BJ (cell line): ENCODE results near the gene OPRM1. TPM values are rescaled to one million over a fixed set of nuclear protein-coding genes. Genes with fewer than 3 reads are reported as not detected.

ENCODE experiments used
- CTCF ChIA-PET: fragments of 350-600 bp; formaldehyde crosslinking; extraction: SDS; loops from one replicate; lab custom pipeline; 2021; ENCODE audit warnings: antibody characterized with exemption, inconsistent platforms; lab: Yijun Ruan, JAX
- POLR2A ChIA-PET: fragments of 300-600 bp; sonication (Branson Sonifier 250); formaldehyde crosslinking; extraction: SDS; loops from one replicate; lab custom pipeline; 2021; ENCODE audit warnings: antibody characterized with exemption; lab: Charles Lee
- DNase-seq: peaks from one replicate; pipeline ENCODE4 v3.0.0-alpha.2; 2011; ENCODE audit warnings: low read depth
- H3K27me3 ChIP-seq: 2 replicates; pipeline ENCODE4 v1.6.0; 2011; ENCODE audit warnings: low read length; ENCODE audit not compliant: control insufficient read depth, insufficient read depth
- H3K36me3 ChIP-seq: 2 replicates; pipeline ENCODE4 v1.5.1; 2011; ENCODE audit warnings: low read length; ENCODE audit not compliant: control insufficient read depth, insufficient read depth
- H3K4me3 ChIP-seq: 2 replicates; pipeline ENCODE4 v1.5.1; 2011; ENCODE audit warnings: low read depth, mild to moderate bottlenecking, control low read depth, low read length
- polyA minus RNA-seq: library from RNA; depleted of rRNA, polyadenylated mRNA; stranded (reverse); fragments of >200 nt; gene quantifications from 2 replicates; pipeline ENCODE4 v1.2.3, GENCODE V29; 2011; rRNA and poly(A)+ RNA removed
- polyA plus RNA-seq: library from polyadenylated mRNA; depleted of rRNA; stranded (reverse); fragments of >200 nt; gene quantifications from 2 replicates; pipeline ENCODE4 v1.2.3, GENCODE V29; 2011; rRNA removed
- TF ChIP-seq, protein P1 (sequence below): IDR thresholded peaks from 2 replicates; pipeline ENCODE4 v1.5.1; 2011; ENCODE audit warnings: low read depth, mild to moderate bottlenecking, control low read depth, inconsistent platforms, low read length, moderate library complexity; ENCODE audit not compliant: insufficient read depth

OPRM1 gene
- polyA plus RNA-seq (not detected in 2 replicates), polyA minus RNA-seq (not detected in 2 replicates)

GRCh38 chr6:154039231-154039842, at the start of gene OPRM1:
TSS of gene OPRM1 (plus strand) at chr6:154039240. CDS start at chr6:154039545, 305 bp downstream.
- H3K27me3 ChIP-seq: no peaks in the 10 kb centered on the region
- ChIA-PET POLR2A (no interaction called here), CTCF (no interaction called here)
- H3K36me3 ChIP-seq: no peaks in the 10 kb centered on the region
- TF ChIP-seq, protein P1, sequence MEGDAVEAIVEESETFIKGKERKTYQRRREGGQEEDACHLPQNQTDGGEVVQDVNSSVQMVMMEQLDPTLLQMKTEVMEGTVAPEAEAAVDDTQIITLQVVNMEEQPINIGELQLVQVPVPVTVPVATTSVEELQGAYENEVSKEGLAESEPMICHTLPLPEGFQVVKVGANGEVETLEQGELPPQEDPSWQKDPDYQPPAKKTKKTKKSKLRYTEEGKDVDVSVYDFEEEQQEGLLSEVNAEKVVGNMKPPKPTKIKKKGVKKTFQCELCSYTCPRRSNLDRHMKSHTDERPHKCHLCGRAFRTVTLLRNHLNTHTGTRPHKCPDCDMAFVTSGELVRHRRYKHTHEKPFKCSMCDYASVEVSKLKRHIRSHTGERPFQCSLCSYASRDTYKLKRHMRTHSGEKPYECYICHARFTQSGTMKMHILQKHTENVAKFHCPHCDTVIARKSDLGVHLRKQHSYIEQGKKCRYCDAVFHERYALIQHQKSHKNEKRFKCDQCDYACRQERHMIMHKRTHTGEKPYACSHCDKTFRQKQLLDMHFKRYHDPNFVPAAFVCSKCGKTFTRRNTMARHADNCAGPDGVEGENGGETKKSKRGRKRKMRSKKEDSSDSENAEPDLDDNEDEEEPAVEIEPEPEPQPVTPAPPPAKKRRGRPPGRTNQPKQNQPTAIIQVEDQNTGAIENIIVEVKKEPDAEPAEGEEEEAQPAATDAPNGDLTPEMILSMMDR: no peak
- DNase-seq: no peak
- no peak within 1 kb of the TSS for H3K4me3 ChIP-seq

DNA sequence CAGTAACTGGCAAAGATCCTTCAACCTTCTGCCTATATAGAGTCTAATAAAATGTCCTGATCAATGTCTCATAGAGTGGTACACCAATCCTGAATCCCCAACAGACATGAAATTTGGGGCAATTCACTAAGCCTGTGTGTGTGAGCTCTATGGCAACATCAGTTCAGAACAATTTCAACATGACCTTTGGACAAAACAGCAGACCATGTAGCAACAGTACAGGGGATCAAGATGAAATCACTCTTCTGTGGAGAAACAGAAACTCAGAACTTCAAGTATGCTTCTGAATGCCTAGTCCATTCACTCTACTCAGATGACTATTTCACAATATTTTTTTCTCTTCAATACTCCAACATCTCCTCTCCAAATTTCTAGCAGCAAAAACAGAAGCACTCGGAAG, 49.1 kb upstream of the OPRM1 start:
- DNase-seq: no peak
- ChIA-PET POLR2A (no interaction called here), CTCF (no interaction called here)
- Histone ChIP-seq H3K27me3 (no peaks in the 10 kb centered on the region), H3K36me3 (no peaks in the 10 kb centered on the region), H3K4me3 (no peak overlapping the region)
- TF ChIP-seq, protein P1: no peak

DNA sequence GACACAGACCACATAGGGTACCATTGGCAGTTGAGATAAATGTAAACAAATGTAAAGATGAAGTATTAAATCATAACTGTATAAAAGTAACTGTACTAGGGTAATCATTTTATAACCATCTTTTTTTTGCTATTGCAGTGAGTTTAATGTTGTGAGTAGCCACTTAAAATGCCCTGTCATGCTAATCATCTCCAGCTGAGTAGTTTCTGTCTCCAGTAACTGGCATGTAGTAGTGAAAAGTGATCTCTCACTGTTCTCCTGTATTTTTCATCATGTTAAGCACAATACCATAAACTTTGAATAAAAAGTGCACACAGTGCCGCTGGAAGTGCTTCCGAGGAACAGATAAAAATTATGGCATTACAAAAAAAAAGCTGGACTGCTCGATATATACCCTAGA, 45.0 kb upstream of the OPRM1 start:
- TF ChIP-seq, protein P1: no peak
- POLR2A ChIA-PET: no interaction called here
- CTCF ChIA-PET: interaction anchor here (0.6 kb wide), 1 partner anchor 24 kb away, joined by 3 read pairs; no protein-coding TSS in a partner anchor
- Histone ChIP-seq H3K27me3 (no peaks in the 10 kb centered on the region), H3K36me3 (no peaks in the 10 kb centered on the region), H3K4me3 (no peak overlapping the region)
- DNase-seq: no peak

DNA sequence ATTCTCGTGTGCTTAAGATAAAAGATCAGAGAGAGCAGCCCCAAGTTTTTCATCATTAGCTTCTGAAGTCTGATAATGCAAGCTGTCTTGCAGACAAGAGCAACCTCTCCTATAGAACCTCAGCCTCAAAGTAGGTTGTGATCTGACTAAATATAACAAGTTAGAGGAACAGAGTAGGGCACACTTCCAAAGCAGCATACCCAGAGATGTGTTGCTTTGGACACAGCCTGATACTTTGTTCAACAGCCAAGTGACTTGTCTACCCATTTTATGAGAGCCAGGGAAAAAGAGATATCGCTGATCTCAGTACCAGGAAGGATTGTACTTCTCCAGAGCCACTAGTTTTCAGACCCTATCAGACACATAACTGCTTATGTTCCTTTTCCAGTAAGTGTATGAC, 44.2 kb upstream of the OPRM1 start:
- CTCF ChIA-PET: interaction anchor here (0.5 to 0.6 kb wide), 2 partner anchors 9 to 25 kb away, joined by 3 read pairs; no protein-coding TSS in a partner anchor
- H3K4me3 ChIP-seq: no peak overlapping the region
- no peaks in the 10 kb centered on the region for H3K27me3 ChIP-seq
- TF ChIP-seq, protein P1: no peak
- POLR2A ChIA-PET: no interaction called here
- H3K36me3 ChIP-seq: no peaks in the 10 kb centered on the region
- DNase-seq: no peak

- CTCF ChIA-PET: no interaction called here
- DNase-seq: no peak
- Histone ChIP-seq H3K36me3 (no peaks in the 10 kb centered on the region), H3K4me3 (no peak overlapping the region), H3K27me3 (no peaks in the 10 kb centered on the region)
- POLR2A ChIA-PET: no interaction called here
- TF ChIP-seq, protein P1: no peak
Measured at GRCh38 chr6:153997221-153997620, 41.8 kb upstream of the OPRM1 start.
